GDM1 (cell line): ENCODE measurements around the gene TOB1.

Source experiments
- DNase-seq: peaks from one replicate; lab custom pipeline; 2025; lab: John Stamatoyannopoulos, UW

Gene TOB1, protein sequence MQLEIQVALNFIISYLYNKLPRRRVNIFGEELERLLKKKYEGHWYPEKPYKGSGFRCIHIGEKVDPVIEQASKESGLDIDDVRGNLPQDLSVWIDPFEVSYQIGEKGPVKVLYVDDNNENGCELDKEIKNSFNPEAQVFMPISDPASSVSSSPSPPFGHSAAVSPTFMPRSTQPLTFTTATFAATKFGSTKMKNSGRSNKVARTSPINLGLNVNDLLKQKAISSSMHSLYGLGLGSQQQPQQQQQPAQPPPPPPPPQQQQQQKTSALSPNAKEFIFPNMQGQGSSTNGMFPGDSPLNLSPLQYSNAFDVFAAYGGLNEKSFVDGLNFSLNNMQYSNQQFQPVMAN

DNA sequence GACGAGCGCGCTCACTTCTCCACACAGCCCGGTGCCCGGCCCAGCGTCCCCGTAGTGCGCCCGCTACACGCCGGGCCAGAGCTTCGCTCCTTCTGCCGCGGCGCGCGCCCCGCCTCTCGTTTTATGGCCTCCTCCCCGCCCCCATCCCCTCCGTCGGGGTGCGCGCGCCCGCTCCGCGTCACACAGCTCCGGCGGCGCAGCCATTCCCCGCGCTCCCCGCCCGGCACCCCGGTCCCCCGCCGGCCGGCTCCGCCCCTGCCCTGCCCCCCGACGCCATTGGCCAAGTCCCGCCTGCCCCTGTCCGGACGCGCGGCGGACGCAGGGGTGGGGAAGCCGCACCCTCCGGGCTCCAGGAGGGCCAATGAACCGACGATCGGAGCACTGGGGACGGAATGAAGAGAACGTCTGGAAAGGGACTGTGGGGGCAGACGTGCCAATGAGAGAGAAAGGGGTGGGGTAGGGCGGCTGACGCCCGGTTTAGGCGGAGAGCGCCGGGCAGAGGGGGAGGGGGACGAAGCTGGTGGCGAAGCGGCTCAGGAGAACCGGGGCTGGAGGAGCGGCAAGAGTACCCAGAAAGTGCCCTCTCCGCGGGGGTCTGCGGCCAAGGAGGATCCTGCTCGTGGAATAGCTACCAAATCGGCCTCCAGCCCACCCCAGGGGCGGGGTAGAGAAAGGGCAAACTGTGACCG lies at the start of gene TOB1:
Gene TOB1, minus strand, starts transcription at position 94 of the 689 bp plus-strand sequence. CDS start 2,337 bp downstream, outside the sequence.
- DNase-seq: peak; percentile 98

DNA sequence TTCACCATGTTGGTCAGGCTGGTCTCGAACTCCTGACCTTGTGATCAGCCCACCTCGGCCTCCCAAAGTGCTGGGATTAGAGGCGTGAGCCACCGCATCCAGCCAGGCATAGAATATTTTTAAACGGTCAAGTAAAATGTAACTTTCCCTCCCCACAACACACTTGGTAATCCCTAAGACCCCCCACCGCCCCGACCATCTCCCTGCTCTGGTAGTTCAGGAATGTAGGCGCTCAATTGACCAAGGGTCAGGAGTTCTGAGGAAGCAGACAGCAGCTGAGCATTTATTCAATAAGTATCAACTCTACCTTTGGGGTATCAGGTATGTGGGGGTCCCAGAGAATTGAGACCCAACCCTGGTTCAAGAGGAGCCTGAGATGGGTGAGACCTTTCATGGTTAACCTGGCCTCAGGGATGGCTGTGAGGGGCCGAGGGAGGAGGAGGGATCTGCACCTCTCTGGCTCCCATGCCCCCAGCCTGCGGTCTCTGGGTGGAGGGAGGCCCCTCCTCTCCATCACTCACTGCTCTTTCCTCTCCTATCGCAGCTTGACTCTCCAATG lies 48.4 kb upstream of the TOB1 start:
- no peak for DNase-seq

DNA sequence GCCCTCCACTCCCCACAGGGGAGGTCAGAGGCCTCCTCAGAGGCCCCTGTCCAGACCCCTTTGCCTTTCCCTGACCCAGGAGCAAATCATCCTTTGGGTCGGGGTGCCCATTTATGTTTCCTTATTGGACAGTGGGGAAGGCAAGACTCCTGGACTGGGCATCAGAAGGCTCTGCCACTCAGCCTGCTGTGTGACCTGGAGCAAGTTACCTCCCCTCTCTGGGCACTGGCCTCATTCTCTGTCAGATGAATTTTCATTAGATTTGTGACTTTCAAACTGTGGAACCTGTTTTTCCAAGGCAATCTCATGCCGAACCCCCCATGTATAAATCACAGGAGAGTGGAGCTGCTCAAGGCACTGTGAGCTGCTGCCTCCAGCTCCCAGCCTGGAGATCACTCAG lies 47.0 kb upstream of the TOB1 start:
- DNase-seq: no peak

DNA sequence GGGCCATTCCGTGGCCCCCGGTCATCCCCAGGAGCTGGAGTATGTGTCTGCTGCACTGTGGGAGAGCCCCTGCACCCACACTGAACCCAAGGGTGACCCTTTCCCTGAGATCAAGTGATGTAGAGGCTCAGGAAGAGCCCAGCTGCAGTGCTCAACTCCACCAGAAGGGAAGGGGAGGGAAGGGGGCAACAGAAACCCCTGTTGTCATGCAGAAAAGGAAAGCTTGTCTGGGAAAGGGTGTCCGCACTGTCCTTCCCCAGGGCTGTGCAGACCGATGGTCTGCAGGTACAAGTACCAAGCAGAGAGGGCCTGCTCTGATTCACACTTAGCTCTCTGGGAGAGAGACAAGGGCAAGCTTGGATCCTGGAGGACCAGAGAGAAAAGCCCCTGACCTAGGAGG lies 45.7 kb upstream of the TOB1 start:
- no peak for DNase-seq

DNA sequence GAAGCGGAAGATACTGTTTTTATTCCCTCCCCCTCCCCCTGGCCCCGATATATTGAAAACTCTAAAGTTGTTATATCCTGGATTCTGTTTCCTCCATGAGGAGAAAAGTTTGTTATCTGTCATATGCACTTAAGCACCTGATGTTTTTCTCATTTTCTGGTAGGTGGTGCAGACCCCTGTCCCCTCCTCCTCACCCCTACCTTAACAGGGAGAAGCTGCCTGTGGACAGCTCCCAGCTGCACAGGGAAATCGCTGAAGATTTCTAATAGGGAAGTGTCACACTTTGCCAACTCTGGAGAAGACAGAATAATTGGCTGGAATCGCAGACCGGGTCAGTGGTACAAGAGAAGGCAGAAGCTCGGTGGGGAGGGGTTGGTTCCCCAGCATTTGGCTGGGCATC lies 45.3 kb upstream of the TOB1 start:
- DNase-seq: no peak

DNA sequence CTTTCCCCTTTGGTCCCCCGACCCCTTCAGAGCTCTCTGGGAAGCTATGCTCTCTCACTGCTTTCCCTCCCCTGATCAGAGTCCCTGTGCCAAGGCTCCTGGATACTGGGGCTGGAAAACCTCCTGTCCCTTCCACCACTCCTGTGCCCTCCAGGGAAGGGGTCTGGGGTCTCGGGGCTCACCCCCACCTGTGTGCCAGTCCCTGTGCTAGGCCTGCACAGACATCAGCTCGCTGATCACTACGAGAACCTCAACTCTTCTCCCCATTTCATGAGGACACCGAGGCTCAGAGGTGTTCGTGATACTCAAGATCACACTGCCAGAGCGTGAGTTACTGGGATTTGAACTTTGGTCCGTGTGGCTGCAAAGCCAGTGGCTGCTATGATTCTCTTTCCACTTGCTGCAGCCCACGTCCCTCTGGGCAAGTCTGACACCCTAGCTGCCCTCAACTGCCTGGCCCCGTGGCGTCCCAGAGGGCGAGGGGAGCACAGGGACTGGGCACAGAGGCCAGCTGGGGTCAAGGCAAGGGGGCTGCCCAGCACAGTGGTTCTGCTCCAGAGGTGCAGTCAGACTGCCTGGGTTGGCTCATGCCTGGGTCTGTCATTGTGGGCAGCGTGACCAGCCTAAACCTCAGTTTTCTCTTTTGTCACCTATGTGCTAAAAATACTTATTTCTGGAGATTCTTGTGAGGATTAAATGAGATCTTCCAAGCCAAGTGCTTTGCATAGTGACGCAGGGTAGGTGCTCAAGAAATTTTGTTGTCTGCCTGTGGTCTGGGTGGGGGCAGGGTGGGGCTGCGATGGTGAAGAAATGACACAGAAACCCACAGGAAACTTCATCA lies 43.8 kb upstream of the TOB1 start:
- DNase-seq: no peak

DNA sequence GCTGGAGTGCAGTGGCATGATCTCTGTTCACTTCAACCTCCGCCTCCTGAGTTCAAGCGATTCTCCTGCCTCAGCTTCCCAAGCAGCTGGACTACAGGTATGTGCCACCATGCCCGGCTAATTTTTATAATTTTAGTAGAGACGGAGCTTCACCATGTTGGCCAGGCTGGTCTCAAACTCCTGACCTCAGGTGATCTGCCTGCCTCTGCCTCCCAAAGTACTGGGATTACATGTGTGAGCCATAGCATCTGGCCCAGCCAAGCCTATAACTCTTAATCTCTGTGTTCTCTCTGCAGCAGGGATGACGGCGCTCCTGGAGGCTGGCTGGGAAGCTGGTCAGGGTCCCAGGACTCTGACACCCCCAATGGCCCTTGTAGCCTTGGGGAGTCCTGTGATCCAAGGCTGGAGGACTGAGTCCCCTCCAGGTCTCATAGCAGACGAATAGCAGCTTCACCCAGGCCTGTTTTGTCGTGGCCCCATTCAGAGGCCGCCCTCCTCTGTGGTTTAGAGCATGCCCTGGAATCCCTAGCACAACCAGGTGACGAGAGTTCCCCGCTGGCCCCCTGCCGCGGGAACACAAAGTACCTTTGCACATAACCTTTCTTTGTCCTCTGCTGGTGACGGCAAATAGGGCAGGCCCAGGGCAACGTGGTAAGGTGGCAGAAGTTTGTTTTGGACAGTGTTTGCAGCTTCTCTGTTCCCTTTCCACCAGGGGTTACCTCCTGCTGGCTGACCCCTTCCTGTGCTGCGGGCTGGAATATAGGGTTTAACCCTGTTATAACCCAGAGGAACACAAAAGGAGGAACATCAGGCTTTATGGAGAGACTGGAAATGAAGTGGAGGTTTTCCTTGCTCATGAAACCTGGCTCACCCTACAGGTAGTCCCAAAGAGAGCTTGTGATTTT lies 43.0 kb upstream of the TOB1 start:
- no peak for DNase-seq

DNA sequence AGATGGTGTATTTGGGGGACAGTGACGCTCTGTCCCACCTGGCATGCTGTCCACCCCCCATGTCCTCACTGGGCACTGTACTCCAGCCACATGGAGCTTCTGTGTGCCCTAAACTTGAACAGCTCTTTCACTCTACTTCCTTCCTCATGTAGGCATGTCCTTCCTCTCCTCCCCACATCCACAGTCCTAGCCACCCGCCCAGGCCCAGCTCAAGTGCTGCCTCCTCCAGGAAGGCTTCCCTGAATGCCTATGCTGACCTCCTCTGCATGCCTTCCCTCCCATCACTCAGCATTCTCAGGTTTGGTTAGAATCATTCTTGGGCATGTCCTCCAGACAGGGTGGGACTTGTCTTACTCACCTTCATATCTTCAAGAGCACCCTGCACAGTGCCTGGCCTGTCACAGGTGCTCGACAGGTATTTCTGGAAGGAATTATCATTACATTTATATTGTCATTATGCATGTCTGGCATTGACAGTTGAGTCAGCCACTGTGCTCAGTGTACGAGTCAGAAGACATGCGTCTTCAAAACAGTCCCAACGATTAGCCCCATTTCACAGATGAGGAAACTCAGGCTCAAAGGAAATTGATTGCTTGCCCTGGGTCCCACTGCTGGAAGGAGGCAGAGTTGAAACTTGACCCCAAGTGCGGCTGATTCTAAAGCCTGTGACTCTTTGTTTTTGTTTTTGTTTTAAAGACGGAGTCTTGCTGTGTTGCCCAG lies 42.1 kb upstream of the TOB1 start:
- DNase-seq: no peak

DNA sequence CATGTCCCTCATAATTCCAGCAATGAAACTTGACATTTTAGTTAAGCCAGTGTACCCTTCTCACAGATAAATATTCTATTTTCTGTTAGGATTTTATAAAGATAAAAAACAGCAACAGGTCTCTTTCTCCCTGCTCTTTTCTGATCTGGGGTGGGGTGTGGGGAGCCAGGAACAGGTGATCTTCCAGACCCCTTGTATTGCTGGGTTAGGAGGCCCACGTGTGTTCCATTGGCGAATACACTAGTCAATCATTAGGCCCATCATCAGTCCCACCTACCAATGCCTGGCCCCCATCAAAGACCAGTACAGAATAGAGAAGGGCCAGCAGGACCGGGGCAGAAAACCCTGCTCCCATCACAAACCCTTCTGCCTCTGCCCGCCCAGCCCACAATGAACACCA lies 40.3 kb upstream of the TOB1 start:
- DNase-seq: no peak

DNA sequence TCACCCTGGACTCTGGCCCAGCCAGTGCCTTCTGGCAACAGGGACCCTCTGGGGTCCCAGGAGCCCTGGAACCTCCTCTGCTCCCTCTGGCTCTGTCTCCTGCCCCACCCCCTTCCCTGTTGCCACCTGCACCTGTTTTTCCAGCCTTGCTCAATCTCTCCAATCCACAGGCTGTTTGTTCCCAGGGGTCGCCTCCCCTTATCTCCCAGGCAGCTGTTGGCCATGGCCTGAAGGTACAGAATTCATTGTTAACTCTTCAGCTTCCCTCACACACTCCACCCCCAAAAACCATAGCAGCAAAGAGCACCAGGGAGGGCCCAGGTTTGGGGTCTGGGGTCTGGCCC lies 39.3 kb upstream of the TOB1 start:
- no peak for DNase-seq

DNA sequence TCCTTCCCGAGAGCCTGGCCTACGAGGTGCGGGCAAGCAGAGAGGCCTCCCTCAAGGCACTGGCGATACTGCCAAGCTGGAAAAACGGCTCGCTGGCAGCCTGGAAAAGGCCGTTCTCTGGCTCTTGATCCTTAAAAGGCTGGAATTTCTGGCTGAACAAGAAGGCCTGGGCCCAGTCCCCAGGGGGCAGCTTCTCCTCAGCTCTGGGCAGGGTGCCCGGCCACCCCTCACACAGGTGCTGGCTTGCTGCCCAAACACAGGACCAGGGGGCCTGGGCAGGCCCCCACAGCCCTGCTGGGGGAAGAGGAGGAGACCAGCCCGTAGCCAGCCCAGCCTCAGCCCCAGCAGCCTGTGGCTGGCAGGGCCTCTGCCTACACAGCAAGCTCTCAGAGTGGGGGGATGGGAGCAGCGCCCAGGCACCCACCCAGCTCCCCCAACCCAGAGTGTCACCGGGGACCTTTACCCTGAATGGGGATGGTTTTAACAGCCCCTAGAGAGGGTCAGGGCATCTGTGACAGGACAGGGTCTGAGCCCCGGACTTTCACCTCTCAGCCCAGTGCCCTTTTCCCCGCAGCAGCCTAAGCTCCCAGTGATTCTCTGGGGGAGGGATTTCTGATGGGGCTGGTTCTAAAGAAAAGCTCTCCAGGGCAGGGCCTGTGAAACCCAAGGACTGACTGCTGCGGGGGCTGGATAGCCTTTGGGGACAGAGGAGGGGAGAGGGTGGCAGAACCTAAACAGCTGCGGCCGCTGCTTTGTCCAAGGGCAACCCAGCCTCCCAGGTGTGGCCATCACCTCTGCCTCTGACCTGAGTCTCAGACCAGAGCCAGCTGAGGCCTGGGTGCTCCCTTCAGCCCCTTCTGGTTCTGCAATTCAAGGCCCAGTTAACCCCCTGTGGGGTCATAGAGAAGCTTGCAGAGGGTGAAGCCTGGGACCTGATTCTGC lies 38.6 kb upstream of the TOB1 start:
- no peak for DNase-seq

DNA sequence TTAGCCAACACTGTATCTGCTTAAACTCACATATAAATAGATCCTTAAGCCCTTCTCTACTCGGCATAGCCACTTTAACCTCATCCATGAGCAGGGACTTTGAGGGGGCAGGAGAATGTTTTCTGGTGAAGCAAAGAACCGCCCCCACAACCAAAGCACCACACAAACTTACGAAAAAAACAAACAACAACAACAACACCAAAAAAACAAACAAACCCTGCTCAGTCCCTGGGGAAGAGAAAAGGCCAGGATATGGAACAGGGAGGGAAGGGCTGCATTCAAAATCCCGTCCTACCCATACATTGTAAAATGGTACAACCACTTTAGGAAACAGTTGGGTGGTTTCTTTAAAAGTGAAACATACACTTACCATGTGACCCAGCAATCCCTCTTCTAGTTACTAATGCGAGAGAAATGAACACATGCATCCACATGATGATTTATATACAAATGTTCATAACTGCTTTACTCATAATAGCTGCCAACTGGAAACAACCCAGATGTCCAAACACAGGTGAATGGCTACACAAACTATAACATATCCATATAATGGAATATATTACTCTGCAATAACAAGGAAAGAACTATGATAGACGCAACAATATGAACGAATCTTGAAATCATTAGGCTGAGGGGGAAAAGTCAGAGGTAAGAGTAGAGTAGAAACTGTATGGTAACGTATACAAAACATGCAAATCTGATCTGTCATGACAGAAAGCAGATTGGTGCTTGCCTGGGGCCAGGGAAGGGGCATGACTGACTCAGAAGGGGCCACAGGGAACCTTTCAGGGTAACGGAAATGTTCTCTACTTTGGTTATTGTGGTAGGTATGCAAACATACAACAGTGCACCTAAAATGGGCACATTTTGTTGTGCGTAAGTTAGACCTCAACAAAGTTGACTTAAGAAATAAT lies 37.7 kb upstream of the TOB1 start:
- DNase-seq: no peak

DNA sequence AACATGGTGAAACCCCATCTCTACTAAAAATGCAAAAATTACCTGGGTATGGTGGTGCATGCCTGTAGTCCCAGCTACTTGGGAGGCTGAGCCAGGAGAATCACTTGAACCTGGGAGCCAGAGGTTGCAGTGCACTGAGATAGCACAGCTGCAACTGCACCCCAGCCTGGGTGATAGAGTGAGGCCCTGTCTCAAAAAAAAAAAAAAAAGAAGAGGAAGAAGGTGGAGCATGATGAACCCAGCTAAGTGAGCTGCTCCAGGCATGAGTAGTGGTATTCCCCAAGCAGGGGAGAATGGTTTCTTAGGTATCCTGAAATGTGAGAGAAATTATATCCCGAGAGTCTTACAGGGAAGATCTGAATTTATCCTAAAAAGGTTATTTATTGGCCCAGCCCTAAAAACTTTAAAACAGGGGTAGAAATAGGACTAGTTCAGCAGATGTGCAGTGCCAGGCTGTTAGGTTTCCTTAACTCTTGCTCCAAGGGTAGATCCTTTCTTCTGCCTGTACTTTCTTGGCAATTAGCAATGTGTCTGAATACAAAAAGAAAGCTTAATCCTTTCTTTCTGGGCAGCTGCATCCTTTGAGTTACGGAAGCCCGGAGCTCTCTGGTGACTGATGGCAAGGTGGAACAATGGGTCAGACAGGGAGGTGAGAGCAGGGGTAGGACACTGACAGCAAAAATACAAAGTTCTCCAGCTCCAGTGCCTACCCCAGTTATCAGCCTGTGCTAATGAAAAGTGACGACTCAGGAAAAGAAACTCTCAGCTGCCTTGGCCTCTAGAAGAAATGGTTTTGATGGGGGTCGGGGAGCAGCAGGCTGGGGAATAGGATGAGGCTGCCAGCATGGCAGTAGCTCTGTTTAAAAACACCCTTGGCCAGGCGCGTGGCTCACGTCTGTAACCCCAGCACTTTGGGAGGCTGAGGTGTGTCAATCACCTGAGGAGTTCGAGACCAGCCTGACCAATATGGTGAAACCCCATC lies 36.5 kb upstream of the TOB1 start:
- no peak for DNase-seq

DNA sequence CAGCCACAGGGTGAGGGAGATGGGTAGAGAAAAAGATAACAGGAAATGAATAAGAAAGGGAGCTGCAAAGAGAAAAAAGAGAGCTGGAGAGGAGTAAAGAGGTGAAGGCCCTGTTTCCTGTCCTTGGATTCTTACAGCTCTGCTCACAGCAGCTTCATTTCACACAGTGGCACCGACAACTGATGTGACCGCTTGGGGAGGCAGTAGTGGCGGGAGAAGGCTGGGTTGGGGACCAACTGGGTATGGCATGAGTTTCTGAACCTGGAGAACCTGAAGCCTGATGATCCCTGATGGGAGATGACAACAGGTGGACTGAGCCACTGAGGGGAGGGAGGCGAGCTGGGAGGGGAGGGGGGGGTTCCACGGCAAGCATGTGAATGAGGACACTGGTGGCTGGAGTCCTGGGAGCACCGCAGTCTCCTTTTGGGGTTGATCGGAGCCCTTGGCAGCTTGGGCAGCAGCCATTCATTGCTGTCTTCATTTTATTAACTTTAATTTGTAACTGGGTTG lies 34.3 kb upstream of the TOB1 start:
- no peak for DNase-seq

DNA sequence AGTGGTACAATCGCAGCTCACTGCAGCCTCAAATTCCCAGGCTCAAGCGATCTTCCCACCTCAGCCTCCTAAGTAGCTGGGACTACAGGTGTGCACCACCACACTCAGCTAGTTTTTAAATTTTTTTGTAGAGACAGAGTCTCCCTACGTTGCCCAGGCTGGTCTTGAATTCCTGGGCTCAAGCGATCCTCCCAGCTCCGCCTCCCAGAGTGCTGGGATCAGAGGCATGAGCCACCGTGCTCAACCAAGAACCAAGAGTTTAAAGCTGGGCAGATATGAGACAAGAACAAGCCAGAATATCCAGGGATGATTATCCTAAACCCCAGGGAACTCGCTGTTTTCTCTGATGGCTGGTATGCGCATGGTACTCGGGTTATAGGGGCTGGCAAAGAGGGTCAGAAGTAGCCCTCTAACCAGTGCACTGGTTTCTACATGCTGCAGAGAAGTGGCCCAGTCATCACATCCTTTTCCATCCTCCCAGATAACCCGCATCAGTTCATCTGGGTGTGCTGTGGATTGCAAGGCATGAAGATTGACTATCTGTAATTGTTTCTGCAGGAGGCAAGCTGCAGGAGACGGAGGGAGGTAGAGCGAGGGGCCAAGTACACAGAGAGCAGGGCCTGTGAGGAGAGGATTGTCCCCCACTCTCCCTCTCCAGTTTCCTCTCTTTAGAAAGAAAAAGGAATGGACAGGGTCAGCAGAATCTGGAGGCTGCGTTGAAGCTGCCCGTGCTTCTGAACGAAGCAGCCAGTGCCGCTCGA lies 33.6 kb upstream of the TOB1 start:
- DNase-seq: no peak

DNA sequence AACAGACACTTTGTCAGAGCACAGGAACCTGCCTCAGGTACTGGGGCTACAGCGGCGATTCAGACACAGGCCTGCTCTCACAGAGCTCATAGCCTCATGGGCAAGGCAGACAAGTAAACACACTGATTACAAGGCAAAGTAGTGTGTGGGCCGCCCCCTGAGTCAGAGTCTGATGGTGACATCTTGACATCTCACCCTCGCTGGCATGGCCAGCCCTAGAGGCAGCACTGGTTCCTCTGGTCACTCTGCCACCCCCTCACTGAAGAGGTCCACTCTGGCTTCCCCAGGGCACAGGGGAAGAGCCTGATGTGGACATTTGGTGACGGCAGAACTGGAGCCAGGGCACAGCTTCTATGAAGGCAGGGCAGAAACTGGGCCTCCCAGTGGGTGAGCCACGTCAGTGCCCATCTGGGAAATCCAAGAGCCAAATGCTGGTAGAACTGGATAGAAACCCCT lies 32.9 kb upstream of the TOB1 start:
- no peak for DNase-seq
